HG03060 (cell line): Measurements from ENCODE around the gene FAM3A.
A peak's percentile ranks its signal among the peaks of the same experiment; 100 is the strongest.

Experiments
- ATAC-seq: cut with Tn5 transposase; IDR thresholded peaks from one replicate; pipeline ENCODE4 v1.9.1; 2021; ENCODE audit warnings: low read depth, moderate number of reproducible peaks; ENCODE audit not compliant: unreplicated experiment

Gene FAM3A

GRCh38 chrX:154483325-154483724 is 32.7 kb downstream of the FAM3A start:
- ATAC-seq: no peak

GRCh38 chrX:154482786-154483185 is 33.2 kb downstream of the FAM3A start:
- no peak for ATAC-seq

DNA sequence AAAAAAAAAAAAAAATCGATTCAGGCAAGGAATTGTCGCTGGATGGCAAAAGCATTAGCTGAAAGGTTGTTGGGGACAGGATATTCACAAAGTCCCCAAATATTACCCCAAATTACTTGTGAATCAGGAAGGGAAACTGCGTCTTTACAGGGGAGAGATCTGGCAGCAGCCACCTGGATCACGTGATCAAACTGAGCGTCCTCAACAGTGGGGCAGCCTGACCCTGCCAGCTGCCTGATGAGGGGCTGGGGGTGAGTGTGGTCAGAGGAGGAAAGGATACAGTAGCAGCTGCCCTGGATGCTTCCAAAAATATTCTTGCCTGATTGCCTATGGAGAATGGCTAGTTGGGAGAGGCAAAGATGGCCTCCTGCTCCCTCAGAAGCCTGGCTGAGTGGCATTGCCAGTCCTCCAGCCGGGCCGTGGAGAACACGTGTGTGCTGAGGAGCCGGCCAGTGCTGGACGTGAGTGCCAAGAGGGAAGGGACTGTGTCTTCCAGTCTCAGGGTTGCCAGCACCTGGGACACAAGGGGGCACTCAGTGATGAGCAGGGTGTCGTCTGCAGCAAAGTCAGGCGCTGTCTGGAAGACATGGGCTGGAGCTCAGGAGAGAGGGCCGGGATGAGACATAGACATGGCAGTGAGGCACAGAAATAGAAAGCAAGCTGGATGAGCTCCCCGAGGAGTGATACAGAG is 34.0 kb downstream of the FAM3A start:
- ATAC-seq: no peak

DNA sequence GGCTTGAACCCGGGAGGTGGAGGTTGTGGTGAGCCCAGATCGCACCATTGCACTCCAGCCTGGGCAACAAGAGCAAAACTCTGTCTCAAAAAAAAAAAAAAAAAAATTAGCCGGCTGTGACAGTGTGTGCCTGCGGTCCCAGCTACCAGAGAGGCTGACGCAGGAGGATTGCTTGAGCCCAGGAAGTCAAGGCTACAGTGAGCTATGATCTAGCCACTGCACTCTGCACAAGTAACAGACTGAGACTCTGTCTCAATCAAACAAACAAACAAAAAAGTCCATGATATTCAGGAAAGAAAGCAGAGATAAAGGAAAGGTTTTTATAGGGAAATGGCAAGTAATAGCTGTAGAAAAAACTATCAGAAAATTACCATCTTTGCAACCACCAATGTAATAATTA is 34.8 kb downstream of the FAM3A start:
- no peak for ATAC-seq

- ATAC-seq: peak; percentile 68
These were observed 37.1 kb downstream of the FAM3A start, which contains the start of gene LAGE3 for GRCh38 chrX:154478728-154479622. Gene LAGE3, minus strand, starts transcription at chrX:154479281. Its CDS starts 366 bp downstream, at chrX:154478915.

GRCh38 chrX:154477891-154478477 is 38.0 kb downstream of the FAM3A start:
- no peak for ATAC-seq

DNA sequence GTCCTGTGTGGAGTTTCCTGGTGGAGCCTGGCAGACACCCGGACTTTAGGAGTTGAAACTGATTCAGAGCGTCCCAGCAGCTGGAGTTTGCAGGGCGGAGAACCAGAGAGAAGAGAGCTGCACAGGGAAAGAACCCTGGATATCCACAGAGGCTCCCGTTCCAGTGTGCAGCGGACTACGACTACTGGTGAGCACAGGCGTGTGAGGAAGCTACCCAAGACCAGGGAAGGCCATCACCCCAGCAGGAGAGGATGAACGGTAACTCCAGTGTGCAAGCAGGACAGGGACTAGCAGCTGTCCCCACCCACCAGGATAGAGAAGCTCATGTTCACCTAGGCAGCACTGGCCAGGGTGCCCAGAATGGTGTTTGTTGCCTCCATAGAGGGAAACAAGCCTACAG is 39.2 kb downstream of the FAM3A start:
- no peak for ATAC-seq

GRCh38 chrX:154473683-154474082 is 42.3 kb downstream of the FAM3A start:
- no peak for ATAC-seq

DNA sequence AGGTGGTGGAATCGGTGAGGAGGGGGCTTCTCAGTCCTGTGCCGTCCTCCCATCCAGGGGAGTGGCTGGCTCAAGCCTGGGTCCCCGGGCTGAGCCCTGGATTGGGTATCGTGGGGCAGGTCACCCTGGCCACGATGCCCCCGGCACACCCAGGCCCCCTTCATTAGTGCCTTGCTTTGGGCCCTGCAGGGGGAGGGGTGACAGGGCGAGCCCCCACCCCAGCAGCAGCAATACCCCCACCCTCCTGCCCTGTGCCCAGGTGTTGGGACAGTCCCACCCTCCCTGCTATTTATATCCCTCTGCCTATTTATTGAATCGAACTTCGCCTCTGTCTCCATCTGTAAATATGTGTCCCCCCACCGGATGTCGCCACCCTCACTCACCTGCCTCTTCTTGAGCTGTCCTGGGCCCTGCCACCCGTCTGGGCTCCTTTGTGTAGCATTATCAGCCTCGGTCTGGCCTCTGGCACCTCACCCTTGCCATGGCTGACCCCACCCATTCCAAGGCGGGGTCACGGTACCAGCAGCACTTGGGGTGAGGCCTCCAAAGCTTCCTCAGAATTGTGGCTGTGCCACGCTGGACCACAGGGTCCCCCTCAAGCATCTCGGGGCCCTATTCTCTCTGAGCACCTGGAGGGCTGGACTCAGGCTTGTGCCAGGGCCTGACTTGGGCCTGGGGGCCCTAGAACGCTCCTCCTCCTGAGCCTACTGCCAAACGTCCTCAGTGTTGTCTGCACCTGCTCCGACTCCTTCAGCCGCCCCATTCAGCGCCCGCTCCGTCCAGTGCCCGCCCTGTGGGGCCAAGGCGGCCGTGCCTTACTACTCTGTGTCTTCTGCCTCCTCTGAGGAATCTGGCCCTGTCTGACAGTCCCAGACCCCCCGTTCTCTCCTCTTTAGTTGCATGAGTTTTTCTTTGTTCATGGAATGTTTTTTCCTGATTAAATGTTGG is 43.1 kb downstream of the FAM3A start:
- no peak for ATAC-seq

GRCh38 chrX:154471839-154472684 is 44.0 kb downstream of the FAM3A start:
- no peak for ATAC-seq

DNA sequence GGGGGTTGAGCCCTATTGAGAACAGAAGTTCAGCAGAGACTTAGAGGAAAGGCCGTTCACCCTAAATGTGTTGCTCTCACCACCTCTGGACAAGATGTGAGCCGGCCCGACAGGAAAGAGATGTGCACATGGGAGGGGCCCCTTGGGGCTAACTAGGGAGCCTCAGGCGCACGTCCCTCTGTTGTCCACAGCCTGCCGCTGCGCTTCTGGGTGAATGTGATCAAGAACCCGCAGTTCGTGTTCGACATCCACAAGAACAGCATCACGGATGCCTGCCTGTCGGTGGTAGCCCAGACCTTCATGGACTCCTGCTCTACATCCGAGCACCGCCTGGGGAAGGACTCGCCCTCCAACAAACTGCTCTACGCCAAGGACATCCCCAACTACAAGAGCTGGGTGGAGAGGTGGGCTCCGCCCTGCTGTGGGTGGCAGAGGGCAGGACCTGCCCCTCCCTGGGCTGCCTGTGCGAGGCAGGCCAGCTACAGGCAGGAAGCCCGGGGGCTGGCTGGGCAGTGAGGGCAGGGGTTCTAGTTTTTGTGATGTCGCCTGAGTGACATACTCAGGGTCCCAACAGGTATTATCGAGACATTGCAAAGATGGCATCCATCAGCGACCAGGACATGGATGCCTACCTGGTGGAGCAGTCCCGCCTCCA is 45.0 kb downstream of the FAM3A start:
- ATAC-seq: no peak

DNA sequence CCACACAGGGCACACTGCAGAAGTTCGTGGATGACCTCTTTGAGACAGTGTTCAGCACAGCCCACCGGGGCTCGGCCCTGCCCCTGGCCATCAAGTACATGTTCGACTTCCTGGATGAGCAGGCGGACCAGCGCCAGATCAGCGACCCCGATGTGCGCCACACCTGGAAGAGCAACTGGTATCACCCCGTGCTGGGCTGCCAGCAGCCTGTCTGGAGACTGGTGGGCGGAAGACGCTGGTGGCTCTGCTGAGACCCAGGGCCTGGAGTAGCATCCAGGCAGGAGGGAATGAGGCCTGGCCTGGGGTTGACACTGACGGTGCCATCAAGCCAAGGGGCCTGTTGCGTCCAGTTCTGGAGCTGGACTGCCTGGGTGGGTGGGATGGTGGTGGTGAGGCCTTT is 45.6 kb downstream of the FAM3A start:
- no peak for ATAC-seq

- no peak for ATAC-seq
These were observed 46.2 kb downstream of the FAM3A start for GRCh38 chrX:154469880-154470279.

DNA sequence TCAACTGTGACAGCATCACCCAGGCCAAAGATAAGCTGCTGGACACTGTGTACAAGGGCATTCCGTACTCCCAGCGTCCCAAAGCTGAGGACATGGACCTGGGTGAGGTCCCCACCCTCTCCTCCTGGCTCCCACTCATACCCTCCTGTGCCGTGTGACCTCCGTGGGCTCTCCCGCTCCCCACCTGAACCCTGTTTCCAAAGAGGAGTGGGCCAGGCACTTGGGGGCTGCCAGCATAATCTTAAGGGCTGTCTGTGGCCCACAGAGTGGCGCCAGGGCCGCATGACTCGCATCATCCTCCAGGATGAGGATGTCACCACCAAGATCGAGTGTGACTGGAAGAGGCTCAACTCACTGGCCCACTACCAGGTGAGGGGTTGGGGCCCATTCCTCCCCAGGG is 46.9 kb downstream of the FAM3A start:
- ATAC-seq: no peak

DNA sequence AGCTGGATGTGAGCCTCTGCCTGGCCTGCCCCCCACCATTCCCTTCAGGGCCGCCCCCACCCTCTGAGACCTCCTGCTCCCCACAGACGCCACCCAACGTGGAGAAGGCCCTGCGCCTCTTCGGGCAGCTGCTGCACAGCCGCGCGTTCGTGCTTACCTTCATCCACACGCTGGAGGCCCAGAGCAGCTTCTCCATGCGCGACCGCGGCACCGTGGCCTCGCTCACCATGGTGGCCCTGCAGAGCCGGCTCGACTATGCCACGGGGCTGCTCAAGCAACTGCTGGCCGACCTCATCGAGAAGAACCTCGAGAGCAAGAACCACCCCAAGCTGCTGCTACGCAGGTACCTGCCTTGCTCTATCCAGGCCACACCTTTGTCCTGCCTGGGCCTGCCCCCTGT is 47.8 kb downstream of the FAM3A start:
- ATAC-seq: no peak

DNA sequence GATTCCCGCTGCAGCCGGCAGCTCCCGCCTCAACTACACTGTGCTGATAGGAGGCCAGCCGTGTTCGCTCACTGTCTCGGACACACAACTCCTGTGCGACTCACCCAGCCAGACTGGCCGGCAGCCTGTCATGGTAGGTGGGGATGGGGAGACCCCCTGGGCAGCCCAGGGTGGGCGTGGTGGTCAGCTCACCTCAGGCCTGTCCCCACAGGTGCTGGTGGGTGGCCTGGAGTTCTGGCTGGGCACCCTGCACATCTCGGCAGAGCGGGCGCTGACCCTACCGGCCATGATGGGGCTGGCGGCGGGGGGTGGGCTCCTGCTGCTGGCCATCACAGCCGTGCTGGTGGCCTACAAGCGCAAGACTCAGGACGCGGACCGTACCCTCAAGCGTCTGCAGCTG is 48.5 kb downstream of the FAM3A start:
- no peak for ATAC-seq

DNA sequence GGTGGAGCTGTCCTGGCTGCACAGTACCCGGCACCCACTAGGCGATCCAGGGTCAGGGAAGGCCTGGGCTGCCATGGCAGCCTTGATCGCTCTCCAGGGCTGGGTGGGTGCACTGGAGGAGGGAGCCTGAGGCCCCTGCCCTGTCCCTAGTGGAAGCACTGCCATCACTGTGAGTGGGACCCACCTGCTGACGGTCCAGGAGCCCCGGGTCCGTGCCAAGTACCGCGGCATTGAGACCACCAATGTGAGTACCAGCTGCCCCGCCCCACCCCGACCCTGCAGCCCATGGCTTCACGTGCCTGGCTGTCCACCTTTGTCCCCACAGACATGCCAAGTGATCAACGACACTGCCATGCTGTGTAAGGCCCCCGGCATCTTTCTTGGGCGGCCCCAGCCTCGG is 49.1 kb downstream of the FAM3A start:
- no peak for ATAC-seq

GRCh38 chrX:154466036-154466435 is 50.0 kb downstream of the FAM3A start:
- ATAC-seq: no peak

DNA sequence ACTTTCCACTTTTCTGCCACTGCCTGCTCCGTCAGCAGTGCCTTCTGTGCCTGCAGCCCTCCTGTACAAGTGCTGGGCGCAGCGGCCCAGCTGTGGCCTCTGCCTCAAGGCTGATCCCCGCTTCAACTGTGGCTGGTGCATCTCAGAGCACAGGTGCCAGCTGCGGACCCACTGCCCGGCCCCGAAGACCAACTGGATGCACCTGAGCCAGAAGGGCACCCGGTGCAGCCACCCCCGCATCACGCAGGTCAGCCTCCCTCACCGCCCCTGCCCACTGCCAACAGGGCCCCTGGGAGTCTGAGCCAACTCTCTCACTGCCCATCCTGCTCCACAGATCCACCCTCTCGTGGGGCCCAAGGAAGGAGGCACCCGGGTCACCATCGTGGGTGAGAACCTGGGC is 50.4 kb downstream of the FAM3A start:
- ATAC-seq: no peak
